ENCODE results near the gene MAN1A2. TPM values are rescaled to one million over a fixed set of nuclear protein-coding genes. Genes with fewer than 3 reads are reported as not detected.

The MAN1A2 gene
- total RNA-seq, 1 donor from 2014 or later, result 31.8 TPM

GRCh38 chr1:117371441-117372151, 4.3 kb downstream of the MAN1A2 start:
- DNase-seq, result no peak
- TF ChIP-seq, protein P1, sequence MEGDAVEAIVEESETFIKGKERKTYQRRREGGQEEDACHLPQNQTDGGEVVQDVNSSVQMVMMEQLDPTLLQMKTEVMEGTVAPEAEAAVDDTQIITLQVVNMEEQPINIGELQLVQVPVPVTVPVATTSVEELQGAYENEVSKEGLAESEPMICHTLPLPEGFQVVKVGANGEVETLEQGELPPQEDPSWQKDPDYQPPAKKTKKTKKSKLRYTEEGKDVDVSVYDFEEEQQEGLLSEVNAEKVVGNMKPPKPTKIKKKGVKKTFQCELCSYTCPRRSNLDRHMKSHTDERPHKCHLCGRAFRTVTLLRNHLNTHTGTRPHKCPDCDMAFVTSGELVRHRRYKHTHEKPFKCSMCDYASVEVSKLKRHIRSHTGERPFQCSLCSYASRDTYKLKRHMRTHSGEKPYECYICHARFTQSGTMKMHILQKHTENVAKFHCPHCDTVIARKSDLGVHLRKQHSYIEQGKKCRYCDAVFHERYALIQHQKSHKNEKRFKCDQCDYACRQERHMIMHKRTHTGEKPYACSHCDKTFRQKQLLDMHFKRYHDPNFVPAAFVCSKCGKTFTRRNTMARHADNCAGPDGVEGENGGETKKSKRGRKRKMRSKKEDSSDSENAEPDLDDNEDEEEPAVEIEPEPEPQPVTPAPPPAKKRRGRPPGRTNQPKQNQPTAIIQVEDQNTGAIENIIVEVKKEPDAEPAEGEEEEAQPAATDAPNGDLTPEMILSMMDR (IDR thresholded peaks at IDR 0.05; ENCODE audit: partially characterized antibody, unreplicated experiment), result no peak
- Mint-ChIP-seq H3K27me3 (ENCODE audit: unreplicated experiment) (peaks cover 8% of the 10 kb centered on the region), H3K27ac (ENCODE audit: unreplicated experiment) (peak overlapping the region; percentile 80), H3K36me3 (ENCODE audit: unreplicated experiment) (no peaks in the 10 kb centered on the region), H3K9me3 (ENCODE audit: unreplicated experiment) (peaks cover 8% of the 10 kb centered on the region), H3K4me3 (ENCODE audit: unreplicated experiment) (peak overlapping the region; percentile 71), H3K4me1 (ENCODE audit: low read depth, unreplicated experiment) (peaks cover 26% of the 10 kb centered on the region)

GRCh38 chr1:117372863-117373412, 5.7 kb downstream of the MAN1A2 start:
- Mint-ChIP-seq H3K9me3 (ENCODE audit: unreplicated experiment) (peaks cover 4% of the 10 kb centered on the region), H3K4me3 (ENCODE audit: unreplicated experiment) (no peak overlapping the region), H3K27ac (ENCODE audit: unreplicated experiment) (no peak overlapping the region), H3K27me3 (ENCODE audit: unreplicated experiment) (peaks cover 5% of the 10 kb centered on the region), H3K4me1 (ENCODE audit: low read depth, unreplicated experiment) (peaks cover 22% of the 10 kb centered on the region), H3K36me3 (ENCODE audit: unreplicated experiment) (no peaks in the 10 kb centered on the region)
- TF ChIP-seq, protein P1 (IDR thresholded peaks at IDR 0.05; ENCODE audit: partially characterized antibody, unreplicated experiment), result no peak
- no peak for DNase-seq

DNA sequence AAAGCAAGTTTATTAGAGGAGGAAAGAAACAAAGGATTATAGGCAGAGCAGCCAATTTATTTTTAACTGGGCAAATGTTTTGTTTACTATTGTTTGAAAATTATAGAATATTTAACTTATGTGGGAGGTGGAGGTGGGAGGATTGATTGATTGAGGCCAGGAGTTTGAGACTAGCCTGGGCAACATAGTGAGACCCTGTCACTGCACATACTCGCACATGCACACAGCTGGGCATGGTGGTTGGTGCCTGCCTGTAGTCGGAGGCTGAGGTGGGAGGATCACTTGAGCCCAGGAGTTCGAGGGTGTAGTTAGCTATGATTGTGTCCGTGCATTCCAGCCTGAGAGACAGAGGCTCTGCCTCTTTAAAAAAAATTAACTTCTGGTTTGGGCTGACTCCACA, 6.7 kb downstream of the MAN1A2 start:
- TF ChIP-seq, protein P1 (IDR thresholded peaks at IDR 0.05; ENCODE audit: partially characterized antibody, unreplicated experiment), result no peak
- H3K27ac Mint-ChIP-seq (ENCODE audit: unreplicated experiment), result no peak overlapping the region
- DNase-seq, result no peak
- H3K9me3 Mint-ChIP-seq (ENCODE audit: unreplicated experiment), result no peaks in the 10 kb centered on the region
- H3K4me3 Mint-ChIP-seq (ENCODE audit: unreplicated experiment), result no peak overlapping the region
- H3K36me3 Mint-ChIP-seq (ENCODE audit: unreplicated experiment), result no peaks in the 10 kb centered on the region
- no peaks in the 10 kb centered on the region for H3K27me3 Mint-ChIP-seq (ENCODE audit: unreplicated experiment)
- H3K4me1 Mint-ChIP-seq (ENCODE audit: low read depth, unreplicated experiment), result peaks cover 14% of the 10 kb centered on the region

- H3K4me3 Mint-ChIP-seq (ENCODE audit: unreplicated experiment), result no peak overlapping the region
Observed at GRCh38 chr1:117375327-117375726, 8.1 kb downstream of the MAN1A2 start.

More at GRCh38 chr1:117375327-117375726, 8.1 kb downstream of the MAN1A2 start:
- Mint-ChIP-seq H3K4me1 (ENCODE audit: low read depth, unreplicated experiment) (peaks cover 11% of the 10 kb centered on the region), H3K27me3 (ENCODE audit: unreplicated experiment) (no peaks in the 10 kb centered on the region), H3K36me3 (ENCODE audit: unreplicated experiment) (no peaks in the 10 kb centered on the region), H3K9me3 (ENCODE audit: unreplicated experiment) (no peaks in the 10 kb centered on the region), H3K27ac (ENCODE audit: unreplicated experiment) (no peak overlapping the region)
- TF ChIP-seq, protein P1 (IDR thresholded peaks at IDR 0.05; ENCODE audit: partially characterized antibody, unreplicated experiment), result no peak
- no peak for DNase-seq

Data from glutamatergic neuron (in vitro differentiated cells).